ENCODE measurements around the gene DMBX1.

- no peak for TF ChIP-seq CTCF (IDR thresholded peaks at IDR 0.05)
- TF ChIP-seq POLR2A (IDR thresholded peaks at IDR 0.05), result no peak
Measured at GRCh38 chr1:46472498-46473181, 17.0 kb upstream of the DMBX1 start.
